Activated CD4-positive, alpha-beta T cell treated with anti-CD3 and anti-CD28 coated beads, Interleukin-2, amount 50 U/mL, for 48 hours (primary cell): ENCODE data around the gene TEX12.
"Not testable (repeated sequence)": the region's sequence is repeated elsewhere in the genome, so short reads cannot be mapped to it uniquely, and the experiment has no call there.

Experiments used
- DNase-seq, 2 experiments: peaks; one replicate each; pipeline ENCODE4 v3.0.0-alpha.2; 2020

TEX12 gene

GRCh38 chr11:112165049-112165448 is 2.1 kb upstream of the TEX12 start:
- no peak for DNase-seq

GRCh38 chr11:112166562-112166961 is 610 bp upstream of the TEX12 start:
- DNase-seq = no peak

GRCh38 chr11:112172362-112172994 is 5.3 kb downstream of the TEX12 start:
- no peak for DNase-seq

- no peak for DNase-seq
Measured at GRCh38 chr11:112173152-112173551, 6.0 kb downstream of the TEX12 start.

GRCh38 chr11:112174789-112175598 is 7.8 kb downstream of the TEX12 start, which contains the start of gene BCO2:
TSS of gene BCO2 (plus strand) at chr11:112175512. CDS start at chr11:112175602, 90 bp downstream.
- peak; percentile 60 to 64 for DNase-seq

- DNase-seq = no peak
Measured at GRCh38 chr11:112175599-112175952, 8.4 kb downstream of the TEX12 start.

- no peak for DNase-seq
Measured at GRCh38 chr11:112176077-112176476, 8.9 kb downstream of the TEX12 start.

GRCh38 chr11:112177589-112177988 is 10.4 kb downstream of the TEX12 start:
- DNase-seq = no peak

GRCh38 chr11:112178428-112178827 is 11.3 kb downstream of the TEX12 start:
- no peak for DNase-seq

GRCh38 chr11:112178936-112179335 is 11.8 kb downstream of the TEX12 start:
- no peak for DNase-seq

GRCh38 chr11:112179601-112180000 is 12.4 kb downstream of the TEX12 start:
- DNase-seq = no peak

GRCh38 chr11:112182867-112183266 is 15.7 kb downstream of the TEX12 start:
- DNase-seq = no peak

GRCh38 chr11:112185883-112186282 is 18.7 kb downstream of the TEX12 start:
- no peak for DNase-seq

- no peak for DNase-seq
Measured at GRCh38 chr11:112186304-112186703, 19.1 kb downstream of the TEX12 start.

GRCh38 chr11:112195113-112195512 is 27.9 kb downstream of the TEX12 start:
- not testable (repeated sequence) for DNase-seq

GRCh38 chr11:112195951-112196351 is 28.8 kb downstream of the TEX12 start:
- no peak for DNase-seq

- DNase-seq = no peak
Measured at GRCh38 chr11:112196519-112197087, 29.4 kb downstream of the TEX12 start.

GRCh38 chr11:112199101-112199500 is 31.9 kb downstream of the TEX12 start:
- DNase-seq = not testable (repeated sequence)

GRCh38 chr11:112200252-112200651 is 33.1 kb downstream of the TEX12 start:
- no peak for DNase-seq

GRCh38 chr11:112206071-112206470 is 38.9 kb downstream of the TEX12 start:
- no peak for DNase-seq

GRCh38 chr11:112210890-112211289 is 43.7 kb downstream of the TEX12 start:
- DNase-seq = no peak

- no peak for DNase-seq
Measured at GRCh38 chr11:112211536-112211935, 44.4 kb downstream of the TEX12 start.

- no peak for DNase-seq
Measured at GRCh38 chr11:112212290-112212689, 45.1 kb downstream of the TEX12 start.

- DNase-seq = no peak
Measured at GRCh38 chr11:112212710-112213109, 45.5 kb downstream of the TEX12 start.
